ENCODE results near the gene TC2N.
A peak's percentile ranks its signal among the peaks of the same experiment; 100 is the strongest.
"Not testable (repeated sequence)": the region's sequence is repeated elsewhere in the genome, so short reads cannot be mapped to it uniquely, and the experiment has no call there.

Gene TC2N

DNA sequence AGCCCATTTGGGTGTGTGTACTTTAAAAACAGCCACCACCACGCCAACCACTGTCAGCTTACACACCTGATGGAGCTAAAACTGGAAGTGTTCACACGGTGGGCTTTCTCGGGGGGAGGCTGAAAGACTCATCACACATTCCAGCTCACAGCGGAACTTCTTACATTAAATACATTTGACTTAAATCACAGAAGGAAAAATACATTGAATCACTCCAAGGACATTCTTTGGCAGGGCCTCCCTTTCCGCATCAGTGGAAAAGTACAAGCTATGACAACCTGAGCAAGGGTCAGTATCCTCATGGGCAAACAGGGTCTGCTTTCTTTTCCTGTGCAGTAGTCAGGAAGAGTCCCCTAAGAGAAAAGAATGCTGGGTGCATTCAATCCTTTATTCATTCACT lies 31.0 kb upstream of the TC2N start:
- Histone ChIP-seq H3K4me1 (ENCODE audit: control insufficient read depth, insufficient read depth, low read length) (peaks cover 29% of the 10 kb centered on the region), H3K4me3 (ENCODE audit: low read length) (no peak overlapping the region), H3K9ac (ENCODE audit: low read length) (no peak overlapping the region), H3K27me3 (ENCODE audit: control insufficient read depth, insufficient read depth, low read length) (no peaks in the 10 kb centered on the region), H3K27ac (ENCODE audit: low read depth, low read length) (no peak overlapping the region), H3K36me3 (ENCODE audit: control insufficient read depth, insufficient read depth, low read length) (no peaks in the 10 kb centered on the region)

DNA sequence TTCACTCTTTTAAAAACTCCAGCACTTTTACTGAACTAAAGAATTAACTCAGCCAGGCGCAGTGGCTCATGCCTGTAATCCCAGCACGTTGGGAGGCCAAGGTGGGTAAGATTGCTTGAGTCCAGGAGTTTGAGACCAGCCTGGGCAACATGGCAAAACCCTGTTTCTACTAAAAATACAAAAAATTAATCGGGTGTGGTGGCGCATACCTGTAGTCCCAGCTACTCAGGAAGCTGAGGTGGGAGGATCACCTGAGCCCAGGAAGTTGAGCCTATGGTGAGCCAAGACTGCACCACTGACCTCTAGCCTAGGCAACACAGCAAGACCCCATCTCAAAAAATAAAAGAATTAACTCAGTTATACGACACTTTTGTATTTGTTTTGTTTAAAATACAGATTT lies 30.4 kb upstream of the TC2N start:
- not testable (repeated sequence) for H3K27me3 ChIP-seq (ENCODE audit: control insufficient read depth, insufficient read depth, low read length); H3K9ac ChIP-seq (ENCODE audit: low read length); H3K4me3 ChIP-seq (ENCODE audit: low read length); H3K36me3 ChIP-seq (ENCODE audit: control insufficient read depth, insufficient read depth, low read length)
- Histone ChIP-seq H3K27ac (ENCODE audit: low read depth, low read length) (peak overlapping the region; percentile 76), H3K4me1 (ENCODE audit: control insufficient read depth, insufficient read depth, low read length) (peaks cover 30% of the 10 kb centered on the region)

- Histone ChIP-seq H3K4me1 (ENCODE audit: control insufficient read depth, insufficient read depth, low read length) (peaks cover 27% of the 10 kb centered on the region), H3K36me3 (ENCODE audit: control insufficient read depth, insufficient read depth, low read length) (no peaks in the 10 kb centered on the region), H3K27ac (ENCODE audit: low read depth, low read length) (peak overlapping the region; percentile 76), H3K9ac (ENCODE audit: low read length) (no peak overlapping the region), H3K27me3 (ENCODE audit: control insufficient read depth, insufficient read depth, low read length) (no peaks in the 10 kb centered on the region), H3K4me3 (ENCODE audit: low read length) (no peak overlapping the region)
Measured at GRCh38 chr14:91897106-91897701, 29.9 kb upstream of the TC2N start.

- Histone ChIP-seq H3K27me3 (ENCODE audit: control insufficient read depth, insufficient read depth, low read length) (no peaks in the 10 kb centered on the region), H3K27ac (ENCODE audit: low read depth, low read length) (peak overlapping the region; percentile 76), H3K9ac (ENCODE audit: low read length) (no peak overlapping the region), H3K4me3 (ENCODE audit: low read length) (no peak overlapping the region), H3K4me1 (ENCODE audit: control insufficient read depth, insufficient read depth, low read length) (peaks cover 21% of the 10 kb centered on the region), H3K36me3 (ENCODE audit: control insufficient read depth, insufficient read depth, low read length) (no peaks in the 10 kb centered on the region)
Measured at GRCh38 chr14:91896419-91896818, 29.1 kb upstream of the TC2N start.

DNA sequence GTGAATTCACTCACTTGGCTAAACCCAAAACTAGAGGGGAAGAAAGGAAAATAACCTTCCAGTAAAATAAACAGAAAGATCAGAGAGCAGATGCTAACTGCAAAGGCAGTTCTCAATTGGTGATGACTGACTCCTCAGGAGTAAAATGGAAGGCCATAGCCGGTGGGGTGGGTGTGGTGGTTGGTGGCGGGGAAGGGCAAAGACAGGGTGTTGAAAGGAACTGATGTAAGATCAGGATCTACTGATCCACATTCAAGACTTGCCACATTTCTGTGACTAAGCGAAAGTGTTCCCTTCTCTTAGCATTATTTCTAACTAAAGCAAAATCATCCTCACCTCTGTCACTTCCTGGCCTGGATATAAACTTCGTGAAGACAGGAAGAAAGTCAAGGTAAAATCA lies 26.3 kb upstream of the TC2N start:
- H3K4me3 ChIP-seq (ENCODE audit: low read length) = no peak overlapping the region
- H3K36me3 ChIP-seq (ENCODE audit: control insufficient read depth, insufficient read depth, low read length) = no peaks in the 10 kb centered on the region
- no peak overlapping the region for H3K9ac ChIP-seq (ENCODE audit: low read length)
- H3K27me3 ChIP-seq (ENCODE audit: control insufficient read depth, insufficient read depth, low read length) = no peaks in the 10 kb centered on the region
- peaks cover 22% of the 10 kb centered on the region for H3K4me1 ChIP-seq (ENCODE audit: control insufficient read depth, insufficient read depth, low read length)
- no peak overlapping the region for H3K27ac ChIP-seq (ENCODE audit: low read depth, low read length)

- Histone ChIP-seq H3K27me3 (ENCODE audit: control insufficient read depth, insufficient read depth, low read length) (no peaks in the 10 kb centered on the region), H3K36me3 (ENCODE audit: control insufficient read depth, insufficient read depth, low read length) (no peaks in the 10 kb centered on the region), H3K4me3 (ENCODE audit: low read length) (no peak overlapping the region), H3K4me1 (ENCODE audit: control insufficient read depth, insufficient read depth, low read length) (peaks cover 19% of the 10 kb centered on the region), H3K9ac (ENCODE audit: low read length) (no peak overlapping the region), H3K27ac (ENCODE audit: low read depth, low read length) (peak overlapping the region; percentile 37)
Measured at GRCh38 chr14:91893007-91893406, 25.7 kb upstream of the TC2N start.

DNA sequence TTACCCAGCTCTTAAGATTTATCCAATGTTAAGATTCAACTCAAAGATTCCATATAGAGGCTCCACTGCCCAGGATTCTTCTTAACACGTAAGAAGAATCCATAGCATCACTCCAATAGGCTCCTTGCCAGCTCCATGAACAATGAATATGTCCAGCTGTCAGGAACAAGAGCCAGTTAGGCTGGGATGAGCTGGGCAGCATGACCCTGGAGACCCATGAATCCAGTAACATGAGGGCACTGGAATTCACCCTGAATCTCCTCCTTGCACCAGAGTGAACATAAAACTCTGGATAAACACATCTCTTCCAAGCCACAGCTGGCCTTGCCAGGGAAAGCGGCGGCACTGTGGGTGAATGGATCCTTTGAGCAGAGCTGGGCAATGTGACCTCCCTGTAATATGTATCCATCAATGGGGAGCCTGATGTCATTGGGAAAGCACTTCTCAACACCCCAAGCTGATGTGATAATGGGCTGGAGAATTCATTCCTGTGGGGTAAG lies 24.4 kb upstream of the TC2N start:
- Histone ChIP-seq H3K36me3 (ENCODE audit: control insufficient read depth, insufficient read depth, low read length) (no peaks in the 10 kb centered on the region), H3K9ac (ENCODE audit: low read length) (no peak overlapping the region), H3K27ac (ENCODE audit: low read depth, low read length) (no peak overlapping the region), H3K4me3 (ENCODE audit: low read length) (no peak overlapping the region), H3K4me1 (ENCODE audit: control insufficient read depth, insufficient read depth, low read length) (peaks cover 11% of the 10 kb centered on the region), H3K27me3 (ENCODE audit: control insufficient read depth, insufficient read depth, low read length) (no peaks in the 10 kb centered on the region)

- peak overlapping the region; percentile 27 for H3K27ac ChIP-seq (ENCODE audit: low read depth, low read length)
- no peak overlapping the region for H3K4me3 ChIP-seq (ENCODE audit: low read length)
- no peak overlapping the region for H3K9ac ChIP-seq (ENCODE audit: low read length)
- H3K36me3 ChIP-seq (ENCODE audit: control insufficient read depth, insufficient read depth, low read length) = no peaks in the 10 kb centered on the region
- H3K27me3 ChIP-seq (ENCODE audit: control insufficient read depth, insufficient read depth, low read length) = no peaks in the 10 kb centered on the region
- H3K4me1 ChIP-seq (ENCODE audit: control insufficient read depth, insufficient read depth, low read length) = peaks cover 8% of the 10 kb centered on the region
Measured at GRCh38 chr14:91891101-91891500, 23.8 kb upstream of the TC2N start.

GRCh38 chr14:91890291-91890749 lies 23.0 kb upstream of the TC2N start:
- Histone ChIP-seq H3K9ac (ENCODE audit: low read length) (no peak overlapping the region), H3K27me3 (ENCODE audit: control insufficient read depth, insufficient read depth, low read length) (no peaks in the 10 kb centered on the region), H3K36me3 (ENCODE audit: control insufficient read depth, insufficient read depth, low read length) (no peaks in the 10 kb centered on the region), H3K27ac (ENCODE audit: low read depth, low read length) (no peak overlapping the region), H3K4me3 (ENCODE audit: low read length) (no peak overlapping the region), H3K4me1 (ENCODE audit: control insufficient read depth, insufficient read depth, low read length) (peaks cover 8% of the 10 kb centered on the region)

DNA sequence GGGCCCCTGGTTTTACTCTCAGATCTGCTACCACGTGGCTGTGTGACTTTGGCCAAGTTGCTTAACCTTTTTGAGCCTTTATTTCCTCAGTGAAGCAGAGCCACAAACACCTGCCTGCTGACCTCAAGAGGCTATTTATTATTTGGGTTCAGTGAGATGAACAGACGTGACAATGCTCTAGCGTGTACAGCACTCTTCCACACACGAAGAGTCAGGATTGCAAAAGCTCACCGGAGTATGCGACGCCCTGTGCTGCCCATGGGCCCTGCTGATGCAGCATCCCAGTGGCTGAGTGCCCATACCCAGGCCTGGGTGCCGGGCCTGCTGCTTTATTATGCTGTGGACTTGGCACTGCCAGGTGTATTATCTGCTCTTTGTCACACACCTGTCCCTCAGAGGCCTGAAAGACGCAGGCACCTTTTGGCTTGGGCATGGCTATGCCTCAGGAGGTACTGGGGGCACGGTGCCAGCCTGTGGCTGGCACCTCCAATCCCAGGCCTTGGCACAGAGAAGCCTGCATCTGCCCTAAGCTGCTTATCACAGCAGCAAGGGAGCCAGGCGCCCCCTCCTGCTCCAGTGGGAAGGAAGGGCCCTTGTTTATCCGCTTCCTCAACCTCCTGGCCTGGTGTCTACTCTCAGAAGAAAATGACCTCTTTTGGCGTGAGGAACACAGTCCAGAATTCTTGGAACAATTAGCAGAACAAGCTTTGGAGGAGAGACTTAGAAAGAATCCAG lies 22.3 kb upstream of the TC2N start:
- H3K4me3 ChIP-seq (ENCODE audit: low read length) = no peak overlapping the region
- no peak overlapping the region for H3K9ac ChIP-seq (ENCODE audit: low read length)
- peaks cover 8% of the 10 kb centered on the region for H3K4me1 ChIP-seq (ENCODE audit: control insufficient read depth, insufficient read depth, low read length)
- H3K27ac ChIP-seq (ENCODE audit: low read depth, low read length) = peak overlapping the region; percentile 32
- H3K36me3 ChIP-seq (ENCODE audit: control insufficient read depth, insufficient read depth, low read length) = no peaks in the 10 kb centered on the region
- H3K27me3 ChIP-seq (ENCODE audit: control insufficient read depth, insufficient read depth, low read length) = no peaks in the 10 kb centered on the region

GRCh38 chr14:91888641-91889476 lies 21.5 kb upstream of the TC2N start:
- no peak overlapping the region for H3K4me3 ChIP-seq (ENCODE audit: low read length)
- H3K27ac ChIP-seq (ENCODE audit: low read depth, low read length) = no peak overlapping the region
- H3K36me3 ChIP-seq (ENCODE audit: control insufficient read depth, insufficient read depth, low read length) = no peaks in the 10 kb centered on the region
- H3K27me3 ChIP-seq (ENCODE audit: control insufficient read depth, insufficient read depth, low read length) = no peaks in the 10 kb centered on the region
- H3K4me1 ChIP-seq (ENCODE audit: control insufficient read depth, insufficient read depth, low read length) = peaks cover 8% of the 10 kb centered on the region
- H3K9ac ChIP-seq (ENCODE audit: low read length) = no peak overlapping the region

- Histone ChIP-seq H3K9ac (ENCODE audit: low read length) (no peak overlapping the region), H3K4me3 (ENCODE audit: low read length) (no peak overlapping the region), H3K4me1 (ENCODE audit: control insufficient read depth, insufficient read depth, low read length) (peaks cover 11% of the 10 kb centered on the region), H3K27ac (ENCODE audit: low read depth, low read length) (no peak overlapping the region), H3K27me3 (ENCODE audit: control insufficient read depth, insufficient read depth, low read length) (no peaks in the 10 kb centered on the region), H3K36me3 (ENCODE audit: control insufficient read depth, insufficient read depth, low read length) (no peaks in the 10 kb centered on the region)
Measured at GRCh38 chr14:91886961-91887360, 19.6 kb upstream of the TC2N start.

Measured in rectal smooth muscle tissue (tissue), 1 donor.